PC-9 (cell line): ENCODE measurements around the gene HDHD5. TPM values are rescaled to one million over a fixed set of nuclear protein-coding genes. Genes with fewer than 3 reads are reported as not detected.

Source experiments
- BruUV-seq: library from RNA; stranded (reverse); fragments of 400-500 nt; replicated peaks from 2 replicates; lab custom pipeline; 2021; lab: Mats Ljungman, UMichigan
- CTCF ChIA-PET: fragments of 300-600 bp; sonication (Branson Sonifier 250); formaldehyde crosslinking; loops from one replicate; lab custom pipeline; 2022; ENCODE audit warnings: antibody characterized with exemption; lab: Charles Lee
- POLR2A ChIA-PET: fragments of 300-600 bp; sonication (Branson Sonifier 250); formaldehyde crosslinking; loops from one replicate; lab custom pipeline; 2022; ENCODE audit warnings: antibody characterized with exemption; ENCODE audit not compliant: unreplicated experiment; lab: Charles Lee
- DNase-seq, 2 experiments: peaks; one replicate each; pipeline versions ENCODE4 v3.0.0 to v3.0.0-alpha.2; 2015 to 2022; ENCODE audit warnings: mixed read lengths in 1 of 2
- H2AFZ ChIP-seq: fragments of 200-600 bp; sonication (generic); 2 replicates; pipeline ENCODE4 v1.8.1; 2017; ENCODE audit warnings: antibody characterized with exemption
- H3F3A ChIP-seq: fragments of 200-600 bp; sonication (generic); 2 replicates; pipeline ENCODE4 v1.8.1; 2017; ENCODE audit warnings: antibody characterized with exemption, mild to moderate bottlenecking, low read depth; ENCODE audit not compliant: insufficient read depth
- H3K27ac ChIP-seq: fragments of 200-600 bp; sonication (generic); 2 replicates; pipeline ENCODE4 v1.6.1; 2016; ENCODE audit warnings: mixed run types
- H3K27me3 ChIP-seq: fragments of 200-600 bp; sonication (generic); 2 replicates; pipeline ENCODE4 v1.6.1; 2016; ENCODE audit warnings: low read depth, mixed run types; ENCODE audit not compliant: insufficient read depth
- H3K36me3 ChIP-seq: fragments of 200-600 bp; sonication (generic); 2 replicates; pipeline ENCODE4 v1.6.1; 2016; ENCODE audit warnings: low read depth, mixed run types
- H3K4me1 ChIP-seq: fragments of 200-600 bp; sonication (generic); replicated peaks from 2 replicates; pipeline ENCODE4 v1.6.1; 2016; ENCODE audit warnings: mixed run types; ENCODE audit not compliant: insufficient read depth
- H3K4me2 ChIP-seq: fragments of 200-600 bp; sonication (generic); 2 replicates; pipeline ENCODE4 v1.6.1; 2017; ENCODE audit warnings: mixed run types
- H3K4me3 ChIP-seq: fragments of 200-600 bp; sonication (generic); 2 replicates; pipeline ENCODE4 v1.6.1; 2016; ENCODE audit warnings: mixed run types
- H3K79me2 ChIP-seq: fragments of 200-600 bp; sonication (generic); 2 replicates; pipeline ENCODE4 v1.6.1; 2017; ENCODE audit warnings: low read depth, mixed run types
- H3K9me2 ChIP-seq: fragments of 200-600 bp; sonication (generic); 2 replicates; pipeline ENCODE4 v1.8.1; 2017; ENCODE audit warnings: mild to moderate bottlenecking; ENCODE audit not compliant: insufficient read depth
- H3K9me3 ChIP-seq: fragments of 200-600 bp; sonication (generic); 2 replicates; pipeline ENCODE4 v1.8.1; 2016; ENCODE audit warnings: low read depth; ENCODE audit not compliant: insufficient read depth
- H4K20me1 ChIP-seq: fragments of 200-600 bp; sonication (generic); 2 replicates; pipeline ENCODE4 v1.8.1; 2017; ENCODE audit not compliant: insufficient read depth
- EZH2 ChIP-seq: fragments of 200-600 bp; sonication (generic); IDR thresholded peaks from 2 replicates; pipeline ENCODE4 v1.8.0; 2017; ENCODE audit warnings: antibody characterized with exemption, low read depth
- intact Hi-C: fragments of 100-400 bp; cut with micrococcal nuclease; formaldehyde crosslinking; loops from one replicate; pipeline ENCODE4 v1.10.0; 2022; ENCODE audit not compliant: unreplicated experiment
- total RNA-seq: library from RNA; stranded (reverse); gene quantifications from 2 replicates; pipeline ENCODE4 v1.2.3, GENCODE V29; 2021
- TF ChIP-seq, protein P1 (sequence below): fragments of 200-600 bp; sonication (generic); conservative IDR thresholded peaks from 2 replicates; pipeline ENCODE4 v1.6.1; 2017; ENCODE audit warnings: mixed run types, antibody characterized with exemption, mild to moderate bottlenecking, moderate library complexity

The HDHD5 gene
- total RNA-seq, 1 experiment from 2014 or later = 26.5 TPM

DNA sequence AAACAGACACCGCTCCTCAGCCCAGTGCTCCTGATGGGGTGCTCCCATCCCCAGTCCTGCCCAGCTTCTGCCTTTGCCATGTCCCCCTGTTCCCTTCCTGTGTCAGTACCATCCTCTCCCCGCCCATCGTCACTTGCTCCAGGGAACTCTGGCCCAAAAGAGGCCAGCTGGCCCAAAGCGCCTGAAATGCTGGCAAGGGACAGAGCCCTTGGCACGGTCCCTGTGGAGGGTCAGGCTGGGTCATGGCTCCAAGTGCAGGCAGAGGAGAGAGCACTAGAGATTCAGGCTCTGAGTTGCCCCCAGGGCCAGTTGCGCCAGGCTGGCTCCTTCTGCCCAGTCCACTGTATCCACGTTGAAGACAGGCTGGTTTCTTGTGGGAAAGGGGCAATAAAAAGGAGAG, 8.4 kb upstream of the HDHD5 start:
- Histone ChIP-seq H3F3A (no peaks in the 10 kb centered on the region), H3K27ac (no peak overlapping the region), H3K36me3 (no peaks in the 10 kb centered on the region), H3K4me2 (no peak overlapping the region), H3K4me1 (no peaks in the 10 kb centered on the region), H2AFZ (no peak overlapping the region), H3K27me3 (no peaks in the 10 kb centered on the region), H3K4me3 (no peak overlapping the region), H3K9me2 (no peaks in the 10 kb centered on the region), H3K79me2 (no peaks in the 10 kb centered on the region), H3K9me3 (no peaks in the 10 kb centered on the region), H4K20me1 (no peaks in the 10 kb centered on the region)
- ChIA-PET POLR2A (no interaction called here), CTCF (no interaction called here)
- DNase-seq = no peak
- BruUV-seq = no TSS peak
- intact Hi-C loops = no loop called here
- TF ChIP-seq, protein P1, sequence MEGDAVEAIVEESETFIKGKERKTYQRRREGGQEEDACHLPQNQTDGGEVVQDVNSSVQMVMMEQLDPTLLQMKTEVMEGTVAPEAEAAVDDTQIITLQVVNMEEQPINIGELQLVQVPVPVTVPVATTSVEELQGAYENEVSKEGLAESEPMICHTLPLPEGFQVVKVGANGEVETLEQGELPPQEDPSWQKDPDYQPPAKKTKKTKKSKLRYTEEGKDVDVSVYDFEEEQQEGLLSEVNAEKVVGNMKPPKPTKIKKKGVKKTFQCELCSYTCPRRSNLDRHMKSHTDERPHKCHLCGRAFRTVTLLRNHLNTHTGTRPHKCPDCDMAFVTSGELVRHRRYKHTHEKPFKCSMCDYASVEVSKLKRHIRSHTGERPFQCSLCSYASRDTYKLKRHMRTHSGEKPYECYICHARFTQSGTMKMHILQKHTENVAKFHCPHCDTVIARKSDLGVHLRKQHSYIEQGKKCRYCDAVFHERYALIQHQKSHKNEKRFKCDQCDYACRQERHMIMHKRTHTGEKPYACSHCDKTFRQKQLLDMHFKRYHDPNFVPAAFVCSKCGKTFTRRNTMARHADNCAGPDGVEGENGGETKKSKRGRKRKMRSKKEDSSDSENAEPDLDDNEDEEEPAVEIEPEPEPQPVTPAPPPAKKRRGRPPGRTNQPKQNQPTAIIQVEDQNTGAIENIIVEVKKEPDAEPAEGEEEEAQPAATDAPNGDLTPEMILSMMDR = no peak
- no peak for TF ChIP-seq EZH2

DNA sequence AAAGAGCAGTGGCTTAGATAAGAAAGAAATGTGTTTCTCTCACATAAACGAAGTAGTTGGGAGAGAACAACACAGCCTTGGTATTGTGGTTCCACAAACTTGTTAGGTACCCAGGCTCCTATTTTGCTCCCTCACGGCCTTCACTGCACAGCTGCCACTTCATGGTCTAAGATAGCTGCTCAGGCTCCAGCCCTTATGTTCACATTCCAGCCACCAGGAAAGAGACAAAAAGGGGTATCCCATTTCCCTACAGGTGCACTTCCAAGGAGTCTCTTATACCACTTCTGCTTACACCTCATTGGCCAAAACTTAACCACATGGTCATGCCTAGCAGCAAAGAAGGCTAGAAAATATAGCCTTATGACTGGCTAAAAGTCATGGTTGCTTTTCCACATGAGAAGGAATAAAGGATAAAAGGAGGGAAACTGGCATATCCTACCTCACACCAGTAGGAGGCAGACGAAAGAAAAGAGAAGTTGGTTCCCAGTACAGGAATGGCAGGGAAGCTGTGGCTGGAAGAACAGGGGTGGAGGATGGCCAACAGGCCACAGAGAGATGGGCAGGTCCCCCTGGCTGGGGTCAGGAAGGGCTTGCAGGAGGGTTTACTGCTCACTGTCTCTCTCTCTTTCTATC, 5.4 kb upstream of the HDHD5 start:
- no peak overlapping the region for H2AFZ ChIP-seq
- H3K79me2 ChIP-seq = no peaks in the 10 kb centered on the region
- no peak for DNase-seq
- CTCF ChIA-PET = no interaction called here
- H3K4me1 ChIP-seq = no peaks in the 10 kb centered on the region
- H3K27ac ChIP-seq = no peak overlapping the region
- no peaks in the 10 kb centered on the region for H3K9me3 ChIP-seq
- intact Hi-C loops = no loop called here
- no peaks in the 10 kb centered on the region for H3K27me3 ChIP-seq
- BruUV-seq = no TSS peak
- no peak overlapping the region for H3K4me3 ChIP-seq
- H3K9me2 ChIP-seq = no peaks in the 10 kb centered on the region
- H3K36me3 ChIP-seq = no peaks in the 10 kb centered on the region
- POLR2A ChIA-PET = no interaction called here
- TF ChIP-seq EZH2 = no peak
- TF ChIP-seq, protein P1 = peak; percentile 25; the same call in 1 of the 2 replicates
- H3F3A ChIP-seq = no peaks in the 10 kb centered on the region
- H4K20me1 ChIP-seq = no peaks in the 10 kb centered on the region
- H3K4me2 ChIP-seq = no peak overlapping the region

DNA sequence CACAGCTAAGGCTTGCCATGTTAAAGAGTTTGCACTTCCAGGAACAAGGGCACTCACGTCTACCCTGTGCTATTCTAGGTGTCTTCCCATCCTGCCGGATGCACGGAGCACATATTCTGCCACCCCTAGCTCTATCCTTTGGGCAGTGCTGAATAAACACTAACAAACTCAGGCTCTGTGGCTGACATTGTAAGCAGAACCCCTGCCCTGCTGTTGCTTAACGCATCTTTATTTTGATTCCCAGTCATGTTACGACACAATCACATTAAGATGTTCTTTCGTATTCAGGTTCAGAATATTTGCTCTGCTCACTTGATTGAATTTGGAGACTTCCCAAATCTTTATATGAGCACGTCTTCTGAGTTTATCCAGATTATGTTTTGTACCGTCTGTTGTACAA, 3.7 kb upstream of the HDHD5 start:
- Histone ChIP-seq H2AFZ (no peak overlapping the region), H3K36me3 (no peaks in the 10 kb centered on the region), H3K4me3 (no peak overlapping the region), H3F3A (peaks cover 5% of the 10 kb centered on the region; the same call in 1 of the 2 replicates), H3K4me2 (no peak overlapping the region), H4K20me1 (no peaks in the 10 kb centered on the region), H3K27ac (no peak overlapping the region), H3K79me2 (peaks cover 7% of the 10 kb centered on the region), H3K9me3 (no peaks in the 10 kb centered on the region), H3K4me1 (0 out of 2 replicates have a peak, but pooled peaks cover 3% of the 10 kb centered on the region), H3K9me2 (no peaks in the 10 kb centered on the region), H3K27me3 (no peaks in the 10 kb centered on the region)
- no peak for DNase-seq
- intact Hi-C loops = no loop called here
- BruUV-seq = no TSS peak
- POLR2A ChIA-PET = interaction anchor here (0.7 kb wide), 1 partner anchor 143 kb away, joined by 5 read pairs; no protein-coding TSS in a partner anchor
- CTCF ChIA-PET = interaction anchor here (0.6 kb wide), 1 partner anchor 8 kb away, joined by 3 read pairs; no protein-coding TSS in a partner anchor
- no peak for TF ChIP-seq EZH2
- TF ChIP-seq, protein P1 = no peak
